Measurements from ENCODE around the gene RALY. TPM values are rescaled to one million over a fixed set of nuclear protein-coding genes. Genes with fewer than 3 reads are reported as not detected.

RALY gene
- total RNA-seq, 2 donors from 2014 or later: 104 to 166 TPM

GRCh38 chr20:33992145-33992922 is 1.4 kb upstream of the RALY start:
- Histone ChIP-seq H3K36me3 (no peaks in the 10 kb centered on the region), H3K27ac (peak overlapping the region; percentile 78 to 98), H3K4me1 (ENCODE audit: control insufficient read depth in 1 of 2, low read depth in 2 of 2) (peaks cover 25 to 40% of the 10 kb centered on the region in 2 donors), H3K27me3 (replicated peaks; ENCODE audit: insufficient read depth) (no peaks in the 10 kb centered on the region), H3K9me3 (no peaks in the 10 kb centered on the region), H3K4me3 (peak overlapping the region; percentile 96)
- TF ChIP-seq, protein P1, sequence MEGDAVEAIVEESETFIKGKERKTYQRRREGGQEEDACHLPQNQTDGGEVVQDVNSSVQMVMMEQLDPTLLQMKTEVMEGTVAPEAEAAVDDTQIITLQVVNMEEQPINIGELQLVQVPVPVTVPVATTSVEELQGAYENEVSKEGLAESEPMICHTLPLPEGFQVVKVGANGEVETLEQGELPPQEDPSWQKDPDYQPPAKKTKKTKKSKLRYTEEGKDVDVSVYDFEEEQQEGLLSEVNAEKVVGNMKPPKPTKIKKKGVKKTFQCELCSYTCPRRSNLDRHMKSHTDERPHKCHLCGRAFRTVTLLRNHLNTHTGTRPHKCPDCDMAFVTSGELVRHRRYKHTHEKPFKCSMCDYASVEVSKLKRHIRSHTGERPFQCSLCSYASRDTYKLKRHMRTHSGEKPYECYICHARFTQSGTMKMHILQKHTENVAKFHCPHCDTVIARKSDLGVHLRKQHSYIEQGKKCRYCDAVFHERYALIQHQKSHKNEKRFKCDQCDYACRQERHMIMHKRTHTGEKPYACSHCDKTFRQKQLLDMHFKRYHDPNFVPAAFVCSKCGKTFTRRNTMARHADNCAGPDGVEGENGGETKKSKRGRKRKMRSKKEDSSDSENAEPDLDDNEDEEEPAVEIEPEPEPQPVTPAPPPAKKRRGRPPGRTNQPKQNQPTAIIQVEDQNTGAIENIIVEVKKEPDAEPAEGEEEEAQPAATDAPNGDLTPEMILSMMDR (IDR thresholded peaks at IDR 0.05): no peak
- ATAC-seq (ENCODE audit: insufficient number of reproducible peaks, low FRiP score, low read depth): peak; percentile 0
- DNase-seq (ENCODE audit: low spot score): no peak

- TF ChIP-seq, protein P1 (IDR thresholded peaks at IDR 0.05): no peak
- DNase-seq (ENCODE audit: low spot score): peak; percentile 97
- Histone ChIP-seq H3K4me1 (ENCODE audit: control insufficient read depth in 1 of 2, low read depth in 2 of 2) (peaks cover 30 to 47% of the 10 kb centered on the region in 2 donors), H3K4me3 (peak overlapping the region; percentile 96), H3K27ac (peak overlapping the region; percentile 97 to 98), H3K27me3 (replicated peaks; ENCODE audit: insufficient read depth) (no peaks in the 10 kb centered on the region), H3K36me3 (no peaks in the 10 kb centered on the region), H3K9me3 (no peaks in the 10 kb centered on the region)
- ATAC-seq (ENCODE audit: insufficient number of reproducible peaks, low FRiP score, low read depth): peak; percentile 83
Measured at GRCh38 chr20:33992923-33993575, 662 bp upstream of the RALY start.

- DNase-seq (ENCODE audit: low spot score) (peak; percentile 50), ATAC-seq (ENCODE audit: insufficient number of reproducible peaks, low FRiP score, low read depth) (peak; percentile 9)
- Histone ChIP-seq H3K4me1 (ENCODE audit: control insufficient read depth in 1 of 2, low read depth in 2 of 2) (peaks cover 32 to 60% of the 10 kb centered on the region in 2 donors), H3K27me3 (replicated peaks; ENCODE audit: insufficient read depth) (no peaks in the 10 kb centered on the region), H3K27ac (peak overlapping the region; percentile 97 to 98), H3K36me3 (no peaks in the 10 kb centered on the region), H3K9me3 (no peaks in the 10 kb centered on the region), H3K4me3 (peak overlapping the region; percentile 96)
- TF ChIP-seq, protein P1 (IDR thresholded peaks at IDR 0.05): no peak
Measured at GRCh38 chr20:33994222-33994913, 657 bp downstream of the RALY start.

DNA sequence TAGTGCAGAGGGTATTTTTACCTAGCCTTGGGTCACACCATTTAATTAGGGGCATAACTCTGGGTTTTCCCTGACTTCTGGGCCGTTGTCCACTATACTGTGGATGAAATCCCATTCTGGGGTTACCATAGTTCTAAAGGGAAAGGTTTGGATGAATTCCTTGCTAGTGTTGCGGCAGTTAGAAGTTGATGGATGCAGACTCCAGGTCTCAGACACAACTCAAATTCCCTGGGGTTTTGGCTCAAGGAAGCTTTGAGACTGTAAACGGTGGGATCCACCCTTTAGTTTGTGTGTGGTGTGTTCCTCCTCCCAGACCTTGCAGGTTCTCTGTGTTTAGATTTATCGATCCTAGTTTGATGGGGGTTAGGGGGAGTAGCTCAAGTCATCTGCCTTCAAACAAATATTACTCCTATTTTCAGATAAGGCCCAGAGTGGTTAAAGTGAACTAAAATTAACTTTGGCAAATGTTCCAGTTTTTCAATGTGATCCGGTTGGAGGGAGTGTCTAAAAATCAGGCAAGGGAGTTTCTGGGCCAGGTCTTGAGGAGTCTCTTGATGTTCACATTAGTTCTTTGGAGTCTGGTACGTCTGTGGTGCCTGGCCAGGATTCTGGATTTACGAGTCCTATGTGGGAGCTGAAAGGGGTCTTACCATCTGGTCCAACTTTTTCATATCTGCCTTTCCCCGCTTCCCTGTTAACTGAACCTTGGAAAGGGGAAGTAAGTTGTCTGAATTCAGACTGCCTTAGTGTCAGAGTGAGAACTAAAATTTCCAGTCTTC is 1.5 kb downstream of the RALY start:
- no peaks in the 10 kb centered on the region for H3K27me3 ChIP-seq (replicated peaks; ENCODE audit: insufficient read depth)
- TF ChIP-seq, protein P1 (IDR thresholded peaks at IDR 0.05): no peak
- H3K9me3 ChIP-seq: no peaks in the 10 kb centered on the region
- H3K4me3 ChIP-seq: peak overlapping the region; percentile 96
- ATAC-seq (ENCODE audit: insufficient number of reproducible peaks, low FRiP score, low read depth) (no peak), DNase-seq (ENCODE audit: low spot score) (no peak)
- H3K27ac ChIP-seq: peak overlapping the region; percentile 97 to 98
- H3K4me1 ChIP-seq (ENCODE audit: control insufficient read depth in 1 of 2, low read depth in 2 of 2): peaks cover 36 to 69% of the 10 kb centered on the region in 2 donors
- H3K36me3 ChIP-seq: no peaks in the 10 kb centered on the region
